Activated T-cell treated with anti-CD3 and anti-CD28 coated beads, Interleukin-2, amount 50 U/mL, for 1 hour (primary cell): ENCODE results near the gene CMIP.

ENCODE experiments used
- DNase-seq: peaks from one replicate; pipeline ENCODE4 v3.0.0-alpha.2; 2020

CMIP gene

GRCh38 chr16:81496742-81497141 is 52.1 kb downstream of the CMIP start:
- DNase-seq, result no peak

- no peak for DNase-seq
Observed at GRCh38 chr16:81497690-81498089, 53.1 kb downstream of the CMIP start.

DNA sequence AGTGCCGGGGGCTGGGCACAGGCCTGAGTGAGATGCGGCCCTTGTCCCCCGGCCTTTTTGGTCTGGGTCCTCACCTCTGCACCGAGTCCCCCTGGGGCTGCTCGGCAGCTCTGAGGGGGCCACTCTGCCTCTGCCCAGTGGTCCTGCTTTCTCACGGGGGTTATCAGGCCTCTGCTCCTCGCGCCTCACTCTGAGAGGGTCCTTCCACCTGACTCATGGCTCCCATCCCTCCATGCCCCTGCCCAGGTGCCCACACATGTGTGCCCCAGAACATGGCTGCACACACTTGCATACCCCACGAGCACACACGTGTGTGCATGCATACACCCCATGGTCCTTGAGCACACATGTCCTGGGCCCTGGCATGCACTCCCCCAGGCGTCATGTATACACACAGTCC is 53.7 kb downstream of the CMIP start:
- no peak for DNase-seq

GRCh38 chr16:81499576-81500380 is 55.2 kb downstream of the CMIP start:
- DNase-seq, result no peak

GRCh38 chr16:81500833-81501521 is 56.4 kb downstream of the CMIP start:
- no peak for DNase-seq

- no peak for DNase-seq
Observed at GRCh38 chr16:81502396-81503070, 57.9 kb downstream of the CMIP start.

- no peak for DNase-seq
Observed at GRCh38 chr16:81505011-81505661, 60.5 kb downstream of the CMIP start.

DNA sequence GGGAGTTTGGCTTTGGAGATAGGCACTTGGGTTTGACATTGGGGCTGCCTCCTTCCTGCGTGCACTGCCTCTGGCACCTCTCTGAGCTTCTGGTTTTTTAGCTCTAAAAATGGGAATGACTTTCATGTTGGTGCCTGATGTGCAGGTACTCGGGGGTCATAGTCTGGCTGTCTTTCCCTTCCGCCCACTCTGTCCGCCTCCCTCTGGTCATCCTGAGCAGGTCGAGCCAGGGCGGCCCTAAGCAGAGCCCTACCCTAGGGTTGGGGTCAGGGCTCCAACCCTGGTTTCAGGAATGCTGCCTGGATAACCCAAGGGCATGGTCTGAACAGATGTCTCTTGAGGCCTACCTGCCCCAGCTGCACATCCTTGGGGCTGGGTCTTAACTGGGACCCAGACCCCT is 64.8 kb downstream of the CMIP start:
- no peak for DNase-seq

- DNase-seq, result no peak
Observed at GRCh38 chr16:81510016-81510415, 65.4 kb downstream of the CMIP start.

DNA sequence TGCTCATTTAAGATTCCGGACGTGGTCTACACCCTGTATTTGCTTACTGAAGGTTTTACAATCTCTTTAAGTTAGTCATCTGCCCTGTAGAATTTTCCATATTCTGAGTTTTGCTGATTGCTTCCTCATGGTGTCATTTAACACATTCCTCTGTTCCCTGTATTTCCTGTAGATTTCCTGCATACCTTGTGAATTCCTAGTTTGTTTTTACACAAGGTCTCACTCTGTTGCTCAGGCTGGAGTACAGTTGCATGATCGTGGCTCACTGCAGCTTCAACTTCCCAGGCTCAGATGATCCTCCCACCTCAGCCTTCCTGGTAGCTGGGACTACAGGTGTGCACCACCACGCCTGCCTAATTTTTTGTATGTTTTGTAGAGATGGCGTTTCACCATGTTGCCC is 66.8 kb downstream of the CMIP start:
- no peak for DNase-seq

DNA sequence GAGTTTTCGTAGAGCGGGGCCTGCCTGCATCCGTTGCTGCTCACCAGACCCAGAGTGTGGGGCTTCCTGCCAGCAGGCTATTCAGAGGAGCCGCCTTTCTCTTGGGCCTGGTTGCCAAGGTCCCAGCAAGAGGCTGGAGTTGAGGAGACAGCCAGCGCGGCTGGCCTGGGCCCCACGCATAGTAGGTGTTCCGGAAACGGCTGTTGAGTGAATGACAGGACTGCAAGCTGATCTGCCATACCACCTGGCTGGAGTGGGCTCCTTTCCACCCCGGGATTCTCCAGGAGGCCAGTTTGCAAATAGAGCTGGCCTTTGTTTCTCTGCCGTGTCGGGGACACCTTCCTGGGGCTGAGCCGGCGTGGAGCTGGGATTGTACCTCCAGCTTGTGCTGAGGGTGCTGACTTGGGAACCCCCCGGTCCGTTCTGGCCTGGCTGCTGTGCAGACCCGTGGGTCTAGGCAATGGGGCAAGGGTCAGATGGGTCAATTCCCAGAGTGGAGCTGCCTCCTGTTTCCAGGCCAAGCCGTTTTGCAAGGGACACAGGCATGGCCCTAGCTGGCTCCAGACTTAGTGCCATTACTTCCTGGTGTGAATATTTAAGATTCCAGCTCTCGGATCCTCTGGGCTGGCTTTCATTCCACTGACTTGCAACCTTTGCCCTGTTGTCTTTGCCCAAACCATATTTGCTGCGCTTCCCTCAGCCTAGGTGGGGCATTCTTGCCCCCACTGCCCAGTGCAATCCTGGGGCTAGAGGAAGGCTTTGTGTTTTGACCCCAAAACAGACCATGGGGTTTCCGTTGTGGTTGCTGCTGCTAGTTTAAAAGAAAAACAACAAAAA is 68.8 kb downstream of the CMIP start:
- DNase-seq, result no peak

GRCh38 chr16:81514041-81514559 is 69.5 kb downstream of the CMIP start:
- DNase-seq, result no peak

GRCh38 chr16:81514568-81515258 is 70.1 kb downstream of the CMIP start:
- DNase-seq, result no peak

- no peak for DNase-seq
Observed at GRCh38 chr16:81515281-81515680, 70.7 kb downstream of the CMIP start.

DNA sequence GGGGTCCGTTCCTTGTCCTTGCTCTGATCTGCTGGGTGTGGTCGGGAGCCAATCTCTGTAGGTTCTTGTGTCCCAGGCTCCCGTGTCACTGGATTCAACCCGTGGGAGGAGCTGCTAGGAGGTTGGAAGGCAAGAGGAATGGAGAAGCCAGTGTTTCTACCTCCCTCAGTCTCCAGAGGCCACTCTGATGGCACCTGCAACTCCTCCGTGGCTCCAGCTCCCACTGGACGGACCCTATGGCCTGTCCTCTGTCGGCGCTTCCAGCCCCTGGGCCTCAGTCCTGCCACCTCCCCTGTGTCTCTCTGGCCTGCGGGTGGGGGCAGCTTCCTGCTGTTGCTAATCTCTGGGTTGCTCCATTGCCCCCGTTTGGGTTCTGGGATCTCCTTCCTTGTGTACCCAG is 71.1 kb downstream of the CMIP start:
- no peak for DNase-seq

- no peak for DNase-seq
Observed at GRCh38 chr16:81516478-81517149, 72.0 kb downstream of the CMIP start.

GRCh38 chr16:81517150-81517499 is 72.5 kb downstream of the CMIP start:
- DNase-seq, result no peak

DNA sequence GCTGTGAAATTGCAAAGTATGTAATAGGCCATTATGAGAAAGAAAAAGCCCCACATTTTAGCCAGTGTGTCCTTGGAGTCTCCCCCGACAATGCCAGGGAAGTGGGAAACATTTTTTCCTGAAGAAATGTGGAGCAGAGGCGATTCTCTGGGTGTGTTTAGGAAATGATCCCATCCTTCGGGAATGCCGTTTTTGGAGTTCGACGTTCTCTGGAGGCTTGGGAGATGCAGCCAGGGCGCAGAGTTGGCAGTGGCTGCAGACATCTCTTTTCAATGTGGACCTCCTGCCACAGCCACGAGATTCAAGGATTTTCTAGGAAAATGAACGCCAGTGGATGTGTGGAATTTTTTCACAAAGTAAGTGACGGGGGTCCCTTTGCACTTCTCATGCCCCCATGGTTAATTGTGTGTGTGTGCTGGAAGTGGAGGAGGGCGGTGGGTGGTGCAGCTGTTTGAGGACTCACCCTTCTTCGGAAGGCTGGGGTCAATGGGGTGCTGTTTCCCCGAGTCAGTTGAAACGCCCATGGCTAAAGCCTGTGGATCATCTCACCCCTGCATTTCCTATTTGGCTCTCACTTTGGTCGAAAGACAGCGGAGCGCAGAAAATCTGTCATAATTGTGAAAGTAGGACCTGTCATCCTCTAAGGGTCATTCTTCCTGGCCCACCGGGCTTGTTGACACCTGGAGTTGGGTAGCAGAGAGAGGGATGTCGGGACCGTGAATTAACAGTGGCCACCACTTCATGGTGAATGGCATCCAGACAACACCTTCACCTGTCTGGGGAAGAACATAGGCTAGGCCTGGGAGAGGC is 73.2 kb downstream of the CMIP start:
- no peak for DNase-seq

DNA sequence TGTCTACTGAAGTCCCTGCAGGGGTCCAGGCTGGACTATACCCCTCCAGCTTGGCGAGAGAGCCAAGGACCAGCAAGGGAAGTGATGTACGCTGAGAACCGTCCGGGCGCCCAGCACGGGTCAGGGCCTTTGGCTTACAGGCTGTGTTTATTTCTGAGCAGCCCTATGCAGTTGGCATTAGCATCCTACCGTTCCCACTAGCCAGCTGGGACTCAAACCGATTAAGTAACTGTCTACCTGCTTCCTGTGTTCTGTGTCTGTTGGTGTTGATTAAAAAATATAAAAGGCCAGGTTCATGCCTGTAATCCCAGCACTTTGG is 73.8 kb downstream of the CMIP start:
- DNase-seq, result no peak
